Stomach smooth muscle (tissue), 2 donors: Measurements from ENCODE around the gene POLR3E.

Experiments
- H3K27ac ChIP-seq: one replicate; pipeline ENCODE4 v1.7.0; 2013; ENCODE audit warnings: mild to moderate bottlenecking, low read length, inconsistent platforms
- H3K27me3 ChIP-seq, 2 donors: one replicate each; pipeline ENCODE4 v1.7.0; 2013; ENCODE audit warnings: low read length in 2 of 2; ENCODE audit not compliant: insufficient read depth in 2 of 2, control insufficient read depth in 1 of 2
- H3K36me3 ChIP-seq, 2 donors: one replicate each; pipeline ENCODE4 v1.7.0; 2013; ENCODE audit warnings: low read length in 2 of 2; ENCODE audit not compliant: control insufficient read depth in 2 of 2, insufficient read depth in 2 of 2
- H3K4me1 ChIP-seq: one replicate; pipeline ENCODE4 v1.7.0; 2013; ENCODE audit warnings: low read length; ENCODE audit not compliant: control insufficient read depth, insufficient read depth
- H3K4me3 ChIP-seq, 2 donors: one replicate each; pipeline ENCODE4 v1.7.0; 2013; ENCODE audit warnings: low read length in 2 of 2
- H3K9ac ChIP-seq, 2 donors: one replicate each; pipeline ENCODE4 v1.7.0; 2013; ENCODE audit warnings: low read length in 2 of 2, mild to moderate bottlenecking in 1 of 2
- H3K9me3 ChIP-seq, 2 donors: one replicate each; pipeline ENCODE4 v1.7.0; 2013; ENCODE audit warnings: low read length in 2 of 2; ENCODE audit not compliant: control insufficient read depth in 2 of 2
- donor health status: healthy.
- donor health status: Pancreatic carcinoma.

POLR3E gene

GRCh38 chr16:22317001-22317530 lies 19.9 kb downstream of the POLR3E start:
- Histone ChIP-seq H3K27ac (no peak overlapping the region), H3K4me1 (peaks cover 7% of the 10 kb centered on the region), H3K9me3 (no peaks in the 10 kb centered on the region), H3K4me3 (no peak overlapping the region), H3K9ac (no peak overlapping the region), H3K27me3 (no peaks in the 10 kb centered on the region), H3K36me3 (peaks cover 31 to 48% of the 10 kb centered on the region in 2 donors)

DNA sequence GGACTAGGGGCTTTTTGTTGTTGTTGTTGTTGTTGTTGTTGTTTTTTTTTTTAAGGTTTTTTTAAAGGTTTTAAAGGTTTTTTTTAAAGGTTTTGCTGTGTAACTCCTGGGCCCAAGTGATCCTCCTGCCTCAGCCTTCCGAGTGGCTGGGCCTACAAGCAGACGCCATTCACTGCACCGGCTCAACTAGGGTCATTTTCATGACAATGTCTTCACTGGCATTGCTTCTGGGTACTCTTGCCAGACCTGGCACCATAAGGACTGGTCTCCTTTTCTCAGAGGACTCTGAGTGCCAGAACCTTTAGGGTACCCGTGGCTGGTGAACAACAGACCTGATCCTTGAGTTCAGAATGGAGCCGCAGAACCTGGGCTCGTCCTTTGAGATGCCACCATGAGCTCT lies 20.4 kb downstream of the POLR3E start:
- Histone ChIP-seq H3K9me3 (no peaks in the 10 kb centered on the region), H3K4me1 (peaks cover 7% of the 10 kb centered on the region), H3K9ac (no peak overlapping the region), H3K4me3 (no peak overlapping the region), H3K27ac (no peak overlapping the region), H3K27me3 (no peaks in the 10 kb centered on the region), H3K36me3 (peaks cover 31 to 50% of the 10 kb centered on the region in 2 donors)

GRCh38 chr16:22318690-22319358 lies 21.6 kb downstream of the POLR3E start:
- no peak overlapping the region for H3K9ac ChIP-seq
- no peaks in the 10 kb centered on the region for H3K9me3 ChIP-seq
- H3K4me3 ChIP-seq = no peak overlapping the region
- H3K27ac ChIP-seq = no peak overlapping the region
- H3K36me3 ChIP-seq = peaks cover 23 to 43% of the 10 kb centered on the region in 2 donors
- no peaks in the 10 kb centered on the region for H3K27me3 ChIP-seq
- H3K4me1 ChIP-seq = peaks cover 7% of the 10 kb centered on the region

DNA sequence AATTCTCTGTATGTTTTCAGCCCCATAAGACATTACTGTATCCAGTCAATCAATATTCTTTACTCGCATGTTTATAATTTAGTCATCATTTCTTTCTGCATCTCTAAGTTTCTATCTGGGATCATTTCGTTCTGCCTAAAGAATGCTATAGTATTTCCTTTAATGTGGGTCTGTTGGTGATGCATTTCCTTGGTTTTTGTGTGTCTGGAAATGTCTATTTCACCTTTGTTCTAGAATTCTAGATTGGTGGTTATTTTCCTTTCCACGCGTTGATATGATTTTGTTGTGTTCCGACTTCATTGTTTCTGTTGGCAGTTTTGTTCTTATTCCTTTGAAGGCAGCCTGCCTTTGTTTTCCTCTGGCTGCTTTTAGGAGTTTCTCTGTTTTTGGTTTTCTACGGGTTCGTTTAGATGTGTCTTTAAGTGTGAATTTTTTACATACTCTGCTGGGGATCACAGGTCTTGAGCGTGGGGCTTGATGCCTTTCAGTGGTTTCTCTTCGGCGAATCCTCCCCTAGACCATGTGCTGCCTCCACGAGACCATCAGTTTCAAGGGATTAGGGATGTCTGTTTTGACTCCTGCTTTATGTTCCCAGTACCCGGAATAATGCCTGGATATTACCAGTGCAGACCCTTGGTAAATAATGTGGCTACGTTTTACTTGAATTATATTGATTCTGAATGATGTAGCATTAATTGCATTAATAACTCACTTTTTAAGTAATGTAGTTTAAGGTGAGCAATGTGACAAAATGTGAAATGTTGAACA lies 23.5 kb downstream of the POLR3E start:
- H3K36me3 ChIP-seq = peaks cover 27 to 47% of the 10 kb centered on the region in 2 donors
- H3K27ac ChIP-seq = no peak overlapping the region
- no peaks in the 10 kb centered on the region for H3K9me3 ChIP-seq
- H3K4me3 ChIP-seq = no peak overlapping the region
- peaks cover 7% of the 10 kb centered on the region for H3K4me1 ChIP-seq
- H3K27me3 ChIP-seq = no peaks in the 10 kb centered on the region
- H3K9ac ChIP-seq = no peak overlapping the region

DNA sequence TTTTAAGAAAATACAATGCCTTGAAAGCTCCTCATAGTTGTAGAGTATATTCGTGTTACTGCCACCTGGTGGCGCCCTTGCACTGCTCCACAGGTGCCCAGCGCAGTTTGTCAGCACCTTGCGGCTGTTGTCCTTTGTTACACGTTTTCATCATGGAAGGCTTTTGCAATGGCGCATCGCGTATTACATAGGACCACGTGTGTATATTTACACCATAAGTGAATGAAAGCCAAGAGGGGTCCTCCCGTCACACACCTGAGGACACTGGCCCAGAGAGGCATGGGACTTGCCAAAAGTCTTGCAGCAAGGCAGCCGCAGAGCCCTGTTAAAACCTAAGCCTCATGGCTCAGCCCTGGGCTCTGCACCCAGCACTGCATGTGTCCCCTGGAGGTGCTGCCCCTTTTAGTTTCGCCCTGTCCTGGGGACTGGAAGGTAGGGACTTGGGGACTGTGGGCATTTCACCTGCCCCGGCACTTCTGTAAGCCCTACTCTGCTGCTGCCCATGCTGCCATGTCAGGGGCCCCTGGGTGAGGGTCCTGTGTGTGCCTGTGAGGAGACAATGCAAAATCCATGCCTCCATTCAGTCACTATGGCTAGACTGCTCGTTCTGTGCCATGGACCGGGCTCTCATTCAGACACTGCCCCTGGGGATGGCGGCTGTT lies 24.3 kb downstream of the POLR3E start:
- Histone ChIP-seq H3K9ac (no peak overlapping the region), H3K27ac (no peak overlapping the region), H3K36me3 (peaks cover 28 to 44% of the 10 kb centered on the region in 2 donors), H3K27me3 (no peaks in the 10 kb centered on the region), H3K4me3 (no peak overlapping the region), H3K4me1 (peaks cover 7% of the 10 kb centered on the region), H3K9me3 (no peaks in the 10 kb centered on the region)

DNA sequence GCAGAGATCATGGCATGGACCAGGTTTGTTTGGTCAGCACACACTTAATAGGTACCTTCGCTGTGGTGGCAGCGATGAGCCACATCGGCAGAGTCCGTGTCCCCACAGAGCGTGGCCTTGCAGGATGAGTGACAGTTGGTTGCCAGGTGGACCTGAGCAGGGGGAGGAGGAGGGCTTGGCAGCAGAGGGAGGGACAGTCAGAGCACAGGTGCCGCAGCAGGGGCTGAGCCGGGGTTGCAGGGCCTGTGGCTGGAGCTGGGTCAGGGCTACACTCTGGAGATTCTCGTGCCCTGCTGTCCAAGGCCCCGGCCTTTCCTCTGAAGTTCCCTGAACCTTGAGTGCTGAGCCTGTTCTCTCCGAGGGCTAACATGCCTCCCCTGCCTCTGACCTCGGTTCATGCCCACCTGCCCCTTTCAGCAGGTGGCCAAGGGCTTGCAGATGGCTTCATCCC lies 24.8 kb downstream of the POLR3E start:
- no peak overlapping the region for H3K4me3 ChIP-seq
- no peaks in the 10 kb centered on the region for H3K27me3 ChIP-seq
- H3K36me3 ChIP-seq = peaks cover 34 to 45% of the 10 kb centered on the region in 2 donors
- no peak overlapping the region for H3K27ac ChIP-seq
- peaks cover 7% of the 10 kb centered on the region for H3K4me1 ChIP-seq
- H3K9ac ChIP-seq = no peak overlapping the region
- no peaks in the 10 kb centered on the region for H3K9me3 ChIP-seq

DNA sequence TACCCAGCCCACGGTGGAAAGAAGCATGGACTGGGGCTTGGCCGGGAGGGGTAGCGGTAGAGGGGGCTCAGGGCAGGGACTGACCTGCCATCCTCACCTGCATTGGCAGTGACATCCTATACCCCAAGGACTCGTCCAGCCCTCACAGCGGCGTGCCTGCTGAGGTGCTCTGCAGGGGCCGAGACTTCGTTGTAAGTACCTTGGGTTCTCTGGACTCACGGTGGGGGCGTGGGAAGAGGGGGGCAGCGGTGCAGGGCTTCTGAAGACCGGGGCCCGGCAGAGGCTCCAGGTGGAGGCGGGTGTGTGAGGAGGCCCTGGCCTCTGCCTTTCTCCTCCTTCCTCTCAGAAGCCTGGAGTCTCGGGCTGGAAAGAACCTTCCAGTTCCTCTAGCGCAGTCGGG lies 25.5 kb downstream of the POLR3E start:
- peaks cover 39 to 46% of the 10 kb centered on the region in 2 donors for H3K36me3 ChIP-seq
- peaks cover 7% of the 10 kb centered on the region for H3K4me1 ChIP-seq
- no peak overlapping the region for H3K9ac ChIP-seq
- H3K9me3 ChIP-seq = no peaks in the 10 kb centered on the region
- H3K27me3 ChIP-seq = no peaks in the 10 kb centered on the region
- no peak overlapping the region for H3K4me3 ChIP-seq
- H3K27ac ChIP-seq = no peak overlapping the region

DNA sequence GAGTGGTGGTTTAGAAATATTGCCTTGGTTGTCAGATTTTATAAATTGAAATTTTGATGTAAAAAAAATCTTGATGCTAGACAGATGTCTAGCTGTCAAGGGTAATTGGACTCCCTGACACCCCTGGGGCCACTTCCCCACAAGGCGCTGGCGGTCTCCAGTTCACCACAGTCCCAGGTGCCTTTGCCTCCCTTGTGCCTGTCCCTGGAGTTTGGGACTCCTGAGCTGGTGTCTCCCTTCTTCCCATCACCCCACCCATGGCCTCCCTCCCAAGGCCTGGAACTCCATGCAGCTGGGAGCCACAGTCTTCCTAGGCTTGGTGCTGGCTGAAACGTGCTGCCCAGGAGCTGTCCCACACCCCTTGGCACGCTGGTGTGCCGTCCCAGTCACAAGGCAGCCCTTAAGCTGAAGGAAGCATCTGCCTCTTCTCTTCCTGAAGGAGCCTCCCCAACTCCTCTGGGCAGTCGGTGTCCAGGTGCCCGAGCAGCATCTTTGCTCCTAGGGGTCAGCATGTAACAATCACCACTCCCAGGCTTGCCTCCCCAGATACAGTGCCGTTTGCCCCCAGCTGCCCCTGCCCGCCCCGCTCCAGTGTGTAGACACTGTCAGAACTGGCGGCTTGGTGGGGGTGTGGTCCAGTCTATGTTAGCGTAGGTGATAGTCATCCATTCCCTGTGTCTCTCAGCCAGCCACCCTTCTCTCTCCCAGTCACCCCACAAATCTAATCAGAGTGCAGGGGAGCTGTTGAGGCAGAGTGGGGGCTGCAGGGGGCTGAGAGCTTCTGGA lies 26.2 kb downstream of the POLR3E start:
- Histone ChIP-seq H3K4me1 (peaks cover 7% of the 10 kb centered on the region), H3K36me3 (peaks cover 45 to 51% of the 10 kb centered on the region in 2 donors), H3K27ac (no peak overlapping the region), H3K27me3 (no peaks in the 10 kb centered on the region), H3K9ac (no peak overlapping the region), H3K9me3 (no peaks in the 10 kb centered on the region), H3K4me3 (no peak overlapping the region)

GRCh38 chr16:22323959-22324786 lies 27.0 kb downstream of the POLR3E start:
- no peaks in the 10 kb centered on the region for H3K27me3 ChIP-seq
- H3K4me1 ChIP-seq = peaks cover 7% of the 10 kb centered on the region
- H3K9ac ChIP-seq = no peak overlapping the region
- no peak overlapping the region for H3K27ac ChIP-seq
- no peak overlapping the region for H3K4me3 ChIP-seq
- H3K9me3 ChIP-seq = no peaks in the 10 kb centered on the region
- H3K36me3 ChIP-seq = peaks cover 47 to 49% of the 10 kb centered on the region in 2 donors
